NCI-H128 (cell line): ENCODE results near the gene RPL10.

Experiments
- DNase-seq: peaks from one replicate; lab custom pipeline; 2025; ENCODE audit not compliant: unreplicated experiment; lab: John Stamatoyannopoulos, UW

Gene RPL10

GRCh38 chrX:154428176-154429171 is 30.3 kb downstream of the RPL10 start, which contains the start of gene ATP6AP1:
ATP6AP1 (plus strand) TSS chrX:154428677; CDS start chrX:154428693, 16 bp downstream.
- peak; percentile 82 for DNase-seq

DNA sequence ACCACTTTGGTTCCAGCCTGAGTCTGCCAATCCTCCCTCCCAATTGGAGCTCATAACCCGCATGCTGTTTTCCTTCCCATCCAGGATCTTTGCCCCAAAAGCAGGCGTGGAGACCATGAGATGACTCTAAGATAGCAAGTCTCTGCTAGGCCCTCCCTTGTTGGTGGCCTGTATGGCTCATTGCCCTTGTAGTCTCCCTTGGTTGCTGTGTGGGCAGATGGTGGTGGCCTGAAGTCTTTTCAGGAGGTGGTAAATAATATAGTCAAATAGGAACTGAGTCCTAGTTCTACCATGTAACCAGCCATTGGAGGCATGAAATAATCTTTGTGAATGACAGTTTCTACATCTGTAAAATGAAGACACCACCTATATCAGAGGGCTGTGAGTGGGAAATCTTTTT is 31.5 kb downstream of the RPL10 start:
- no peak for DNase-seq

DNA sequence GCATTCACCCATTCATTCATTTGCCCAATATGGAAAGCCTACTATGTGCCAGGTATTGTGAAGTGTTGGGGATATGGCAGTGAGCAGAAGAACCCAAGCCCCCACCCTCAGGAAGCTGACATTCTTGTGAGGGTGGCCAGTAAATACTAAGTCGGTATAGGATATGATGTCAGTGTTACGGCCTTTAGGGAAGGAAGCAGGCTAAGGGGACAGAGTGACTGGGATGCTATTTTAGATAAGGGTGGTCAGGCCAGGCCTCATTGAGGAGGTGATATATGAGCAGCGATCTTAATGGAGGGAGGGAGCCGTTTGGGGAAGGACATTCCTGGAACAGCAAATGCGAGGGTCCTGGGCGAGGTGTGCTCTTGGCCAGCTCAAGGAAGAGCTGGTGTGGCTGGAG is 32.3 kb downstream of the RPL10 start:
- no peak for DNase-seq

- DNase-seq: no peak
These were observed 32.7 kb downstream of the RPL10 start for GRCh38 chrX:154430916-154431315.

GRCh38 chrX:154431341-154431740 is 33.2 kb downstream of the RPL10 start:
- DNase-seq: no peak

DNA sequence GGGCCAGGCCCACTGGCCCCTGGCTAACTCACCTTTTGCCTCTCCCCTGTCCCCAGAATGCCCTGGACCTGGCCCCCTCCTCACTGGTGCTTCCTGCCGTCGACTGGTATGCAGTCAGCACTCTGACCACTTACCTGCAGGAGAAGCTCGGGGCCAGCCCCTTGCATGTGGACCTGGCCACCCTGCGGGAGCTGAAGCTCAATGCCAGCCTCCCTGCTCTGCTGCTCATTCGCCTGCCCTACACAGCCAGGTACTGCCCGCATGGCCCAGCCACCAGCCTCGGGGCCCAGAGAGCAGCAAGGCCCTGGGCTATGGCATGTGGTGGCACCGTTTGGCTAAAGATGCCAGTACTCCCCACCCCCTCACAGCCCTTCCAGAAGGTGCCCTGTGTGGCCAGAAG is 34.0 kb downstream of the RPL10 start:
- no peak for DNase-seq

GRCh38 chrX:154433605-154434004 is 35.4 kb downstream of the RPL10 start:
- DNase-seq: no peak

GRCh38 chrX:154434394-154435168 is 36.4 kb downstream of the RPL10 start:
- no peak for DNase-seq

- no peak for DNase-seq
These were observed 37.1 kb downstream of the RPL10 start for GRCh38 chrX:154435171-154435733.

- DNase-seq: peak; percentile 13
These were observed 38.3 kb downstream of the RPL10 start for GRCh38 chrX:154436374-154436982.

DNA sequence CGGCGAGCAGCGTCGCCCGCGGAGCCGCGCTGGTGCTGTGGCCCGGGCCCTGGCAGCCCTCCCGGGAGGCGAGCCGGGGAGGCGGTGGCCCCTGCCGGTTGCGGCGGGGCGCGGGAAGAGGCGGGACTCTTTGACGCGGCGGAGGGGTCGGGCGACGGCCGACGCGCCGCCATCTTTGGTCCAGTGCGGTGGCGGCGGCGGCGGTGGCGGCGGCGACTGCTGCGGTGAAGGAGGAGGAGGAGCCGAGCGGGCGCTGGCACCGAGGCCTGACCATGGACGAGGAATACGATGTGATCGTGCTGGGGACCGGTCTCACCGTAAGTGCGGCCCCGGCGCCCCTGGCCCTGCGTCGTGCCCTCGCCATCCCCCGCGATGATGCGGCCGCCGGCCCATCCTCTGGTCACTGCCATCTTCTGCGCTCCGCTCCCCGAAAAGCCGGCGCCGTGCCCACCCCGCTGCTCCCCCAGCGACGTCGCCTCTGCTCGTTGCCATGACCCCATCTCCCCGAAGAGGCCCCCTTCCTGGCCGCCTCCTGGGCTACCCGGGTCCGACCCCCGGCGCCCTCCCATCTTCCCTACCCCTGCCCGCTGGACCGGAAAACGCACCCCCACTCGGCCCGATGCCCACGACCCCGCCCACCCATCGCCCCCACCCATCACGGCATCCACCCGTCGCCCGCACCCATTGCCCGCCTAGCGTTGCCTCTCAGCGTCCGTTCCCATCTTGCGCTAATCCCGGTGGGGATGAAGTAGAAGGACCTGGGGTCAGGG is 39.0 kb downstream of the RPL10 start, which contains the start of gene GDI1:
Gene GDI1 (plus strand): TSS at position 172 of the 770 bp plus-strand sequence. CDS start 101 bp downstream, at position 273.
- no peak for DNase-seq

- DNase-seq: no peak
These were observed 40.1 kb downstream of the RPL10 start for GRCh38 chrX:154437971-154438893.

- no peak for DNase-seq
These were observed 41.7 kb downstream of the RPL10 start for GRCh38 chrX:154439841-154440240.

DNA sequence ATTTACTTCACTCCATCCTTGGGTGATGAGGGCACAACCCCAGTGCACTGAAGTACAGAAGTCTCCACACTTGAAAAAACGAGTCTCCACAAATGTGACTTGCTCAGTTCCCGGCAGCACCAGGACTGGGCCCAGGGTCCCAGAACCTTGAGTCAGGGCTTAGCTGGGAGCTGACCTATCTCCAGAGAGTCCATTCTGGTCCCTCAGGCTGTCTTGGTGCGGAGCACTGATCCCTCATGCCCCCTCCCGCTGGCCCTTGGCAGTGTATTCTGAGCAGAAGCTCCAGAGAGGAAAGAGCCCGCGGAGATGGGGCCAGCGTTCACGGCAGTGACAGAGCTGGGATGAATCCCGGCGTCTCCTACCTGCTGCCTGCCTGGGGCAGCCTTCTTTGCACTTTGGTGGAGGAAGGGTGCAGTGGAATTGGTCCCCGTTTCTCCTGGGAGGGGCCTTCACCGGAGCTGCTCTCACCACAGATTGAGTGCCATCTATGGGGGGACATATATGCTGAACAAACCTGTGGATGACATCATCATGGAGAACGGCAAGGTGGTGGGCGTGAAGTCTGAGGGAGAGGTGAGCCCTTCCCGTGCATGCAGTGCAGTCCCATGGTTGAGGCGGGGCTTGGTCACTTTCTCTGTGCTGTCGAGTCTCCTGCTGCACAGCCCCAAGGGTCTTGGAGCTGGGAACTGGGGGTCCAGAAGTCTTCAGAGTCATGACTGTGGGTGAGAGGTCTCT is 42.6 kb downstream of the RPL10 start:
- no peak for DNase-seq

DNA sequence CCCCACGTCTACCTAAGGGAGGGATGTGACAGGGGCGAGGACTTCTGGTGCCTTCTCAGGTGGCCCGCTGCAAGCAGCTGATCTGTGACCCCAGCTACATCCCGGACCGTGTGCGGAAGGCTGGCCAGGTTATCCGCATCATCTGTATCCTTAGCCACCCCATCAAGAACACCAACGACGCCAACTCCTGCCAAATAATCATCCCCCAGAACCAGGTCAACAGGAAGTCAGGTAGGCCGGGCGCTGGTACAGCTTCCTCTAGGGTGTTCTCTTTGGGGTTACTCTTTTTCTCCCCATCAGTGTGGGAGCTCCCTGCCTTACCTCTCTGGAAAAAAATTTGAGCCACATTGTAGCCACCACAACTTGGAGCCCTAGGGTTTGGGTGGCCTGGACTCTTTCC is 43.4 kb downstream of the RPL10 start:
- DNase-seq: no peak

DNA sequence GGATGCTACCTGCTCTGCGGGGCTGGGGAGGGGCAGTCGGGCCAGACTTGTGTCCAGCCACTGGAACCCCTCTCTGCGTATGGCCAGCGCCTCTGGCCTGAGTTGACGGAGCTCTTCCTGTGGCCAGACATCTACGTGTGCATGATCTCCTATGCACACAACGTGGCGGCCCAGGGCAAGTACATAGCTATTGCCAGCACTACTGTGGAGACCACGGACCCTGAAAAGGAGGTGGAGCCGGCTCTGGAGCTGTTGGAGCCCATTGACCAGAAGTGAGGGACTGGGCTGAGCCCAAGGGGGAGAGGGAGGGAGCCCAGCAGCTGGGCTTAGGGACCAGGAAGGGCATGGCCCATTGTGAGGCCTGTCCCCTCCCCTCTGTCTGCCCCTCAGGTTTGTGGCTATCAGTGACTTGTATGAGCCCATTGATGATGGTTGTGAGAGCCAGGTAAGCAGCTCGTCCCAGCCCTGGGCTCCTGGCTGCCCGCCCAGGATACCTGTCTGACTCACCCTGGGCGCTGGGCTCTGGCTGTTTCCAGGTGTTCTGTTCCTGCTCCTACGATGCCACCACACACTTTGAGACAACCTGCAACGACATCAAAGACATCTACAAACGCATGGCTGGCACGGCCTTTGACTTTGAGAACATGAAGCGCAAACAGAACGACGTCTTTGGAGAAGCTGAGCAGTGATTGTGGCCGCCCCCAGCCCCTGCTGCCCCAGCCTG is 44.0 kb downstream of the RPL10 start:
- no peak for DNase-seq

DNA sequence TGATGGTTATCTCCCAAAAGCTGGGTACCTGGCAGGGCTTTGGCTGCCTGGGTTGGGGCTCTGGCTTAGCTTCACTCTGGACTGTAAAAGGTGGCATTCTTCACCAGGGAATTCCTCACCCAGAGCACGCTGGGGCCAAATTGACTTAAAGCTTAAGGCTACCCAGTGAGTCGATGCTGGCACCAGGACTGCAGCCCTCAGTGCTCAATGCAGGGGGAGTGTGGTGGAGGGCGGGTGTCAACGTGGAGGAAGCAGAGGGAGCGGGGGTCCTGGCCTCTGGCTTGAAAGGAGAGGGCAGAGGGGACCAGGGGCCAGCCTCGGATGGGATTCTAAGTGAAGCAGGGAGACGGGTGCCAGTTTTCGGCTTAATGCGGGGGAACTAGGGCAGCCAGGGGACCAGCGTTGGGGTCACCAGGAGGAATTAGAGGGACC is 45.3 kb downstream of the RPL10 start:
- DNase-seq: no peak
